ENCODE results near the gene SSH2. TPM values are rescaled to one million over a fixed set of nuclear protein-coding genes. Genes with fewer than 3 reads are reported as not detected.
A peak's percentile ranks its signal among the peaks of the same experiment; 100 is the strongest.

Gene SSH2
- total and polyA plus RNA-seq, 9 donors, result 4.2 to 13.0 (median 11.8) TPM

DNA sequence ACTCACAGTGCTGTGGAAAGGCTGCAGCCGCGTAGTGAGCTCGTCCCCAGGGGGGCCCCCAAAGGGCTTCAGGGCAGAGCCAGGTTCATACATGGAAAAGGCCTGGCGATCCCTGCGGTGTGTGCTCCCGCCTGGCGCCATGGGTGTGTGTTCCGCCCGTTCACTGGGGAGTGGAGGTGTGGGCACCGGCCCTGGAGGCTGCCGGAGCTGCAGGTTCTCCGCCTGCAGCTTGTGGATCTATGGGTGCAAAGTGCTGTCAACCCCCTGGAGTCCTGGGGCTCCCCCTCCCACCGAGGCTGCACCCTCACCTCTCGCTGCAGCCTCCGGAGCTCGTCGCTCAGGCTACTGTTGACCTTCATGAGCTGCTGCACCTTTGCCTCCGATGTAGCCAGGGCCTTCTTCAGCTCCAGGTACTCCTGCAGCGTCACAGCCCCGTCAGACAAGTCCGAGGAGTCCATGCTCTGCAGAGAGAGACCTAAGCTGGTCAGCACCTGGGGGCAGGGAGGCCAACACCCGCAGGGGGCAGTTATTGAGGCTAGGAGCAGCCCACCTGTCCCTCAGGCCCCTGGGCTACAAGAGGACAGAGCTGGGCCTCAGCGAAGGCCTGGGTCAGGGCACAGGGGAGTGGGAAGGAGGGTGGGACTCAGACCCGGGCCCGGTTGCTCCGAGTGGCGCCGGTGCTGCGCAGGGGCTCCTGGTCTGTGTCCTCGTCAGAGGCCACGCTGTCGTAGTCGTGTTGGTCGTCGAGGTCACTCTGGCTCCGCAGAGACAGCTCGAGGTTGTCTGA, 353.6 kb downstream of the SSH2 start:
- no peaks in the 10 kb centered on the region for H3K36me3 ChIP-seq
- H3K9me3 ChIP-seq, result no peaks in the 10 kb centered on the region
- TF ChIP-seq, protein P1, sequence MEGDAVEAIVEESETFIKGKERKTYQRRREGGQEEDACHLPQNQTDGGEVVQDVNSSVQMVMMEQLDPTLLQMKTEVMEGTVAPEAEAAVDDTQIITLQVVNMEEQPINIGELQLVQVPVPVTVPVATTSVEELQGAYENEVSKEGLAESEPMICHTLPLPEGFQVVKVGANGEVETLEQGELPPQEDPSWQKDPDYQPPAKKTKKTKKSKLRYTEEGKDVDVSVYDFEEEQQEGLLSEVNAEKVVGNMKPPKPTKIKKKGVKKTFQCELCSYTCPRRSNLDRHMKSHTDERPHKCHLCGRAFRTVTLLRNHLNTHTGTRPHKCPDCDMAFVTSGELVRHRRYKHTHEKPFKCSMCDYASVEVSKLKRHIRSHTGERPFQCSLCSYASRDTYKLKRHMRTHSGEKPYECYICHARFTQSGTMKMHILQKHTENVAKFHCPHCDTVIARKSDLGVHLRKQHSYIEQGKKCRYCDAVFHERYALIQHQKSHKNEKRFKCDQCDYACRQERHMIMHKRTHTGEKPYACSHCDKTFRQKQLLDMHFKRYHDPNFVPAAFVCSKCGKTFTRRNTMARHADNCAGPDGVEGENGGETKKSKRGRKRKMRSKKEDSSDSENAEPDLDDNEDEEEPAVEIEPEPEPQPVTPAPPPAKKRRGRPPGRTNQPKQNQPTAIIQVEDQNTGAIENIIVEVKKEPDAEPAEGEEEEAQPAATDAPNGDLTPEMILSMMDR (IDR thresholded peaks at IDR 0.05), result no peak
- TF ChIP-seq POLR2A (IDR thresholded peaks at IDR 0.05) (no peak), EP300 (IDR thresholded peaks at IDR 0.05) (no peak)
- no peaks in the 10 kb centered on the region for H3K27me3 ChIP-seq
- no peak overlapping the region for H3K4me3 ChIP-seq
- WGBS, 3 donors, result 91 to 92% (median 92%) methylated on average over 34 to 37 of the region's 37 CpGs
- DNase-seq, result peak in 1 of 5 donors; percentile 12
- no peak overlapping the region for H3K27ac ChIP-seq
- intact Hi-C loops (cut with DNase I), result no loop called here
- H3K4me1 ChIP-seq (ENCODE audit: insufficient read depth), result peaks cover 15% of the 10 kb centered on the region

Small RNAs within 50 kb of the gene (small RNA-seq; reads per million reads assigned to genes)
- gene RF00156 (not detected), gene RF01210 (not detected), gene RNU6-920P (not detected)

Other genes starting within 250 kb of the SSH2 start
- under 1 TPM in 2 of 7 donors, not detected in 5; 0.11 to 0.13 TPM for gene EFCAB5, start 11.4 kb upstream of the SSH2 start, total RNA-seq
- gene EFCAB5, start 11.4 kb upstream of the SSH2 start, polyA plus RNA-seq, result under 1 TPM; 0.05 to 0.32 TPM
- 10 to 100 TPM; 19.0 to 42.1 (median 26.6) TPM for gene NSRP1, start 186.6 kb upstream of the SSH2 start, total RNA-seq
- gene NSRP1, start 186.6 kb upstream of the SSH2 start, polyA plus RNA-seq, result 10 to 100 TPM; 23.5 to 38.9 TPM

Measured in ovary (tissue), 9 donors.